Subcutaneous abdominal adipose tissue (tissue), 5 donors: ENCODE data around the gene EFNB3.

Experiments used
- H3K27ac ChIP-seq: one replicate; pipeline ENCODE4 v1.7.0; 2013; ENCODE audit warnings: low read depth, mild to moderate bottlenecking, inconsistent platforms, low read length, moderate library complexity
- H3K27me3 ChIP-seq, 5 donors: one replicate each; pipeline ENCODE4 v1.7.0; 2013; ENCODE audit warnings: low read length in 5 of 5, inconsistent platforms in 1 of 5; ENCODE audit not compliant: control insufficient read depth in 5 of 5, insufficient read depth in 4 of 5
- H3K36me3 ChIP-seq, 5 donors: one replicate each; pipeline ENCODE4 v1.7.0; 2013; ENCODE audit warnings: low read length in 5 of 5; ENCODE audit not compliant: control insufficient read depth in 5 of 5, insufficient read depth in 5 of 5
- H3K4me1 ChIP-seq, 5 donors: one replicate each; pipeline ENCODE4 v1.7.0; 2013; ENCODE audit warnings: low read length in 5 of 5, mild to moderate bottlenecking in 3 of 5, moderate library complexity in 1 of 5; ENCODE audit not compliant: control insufficient read depth in 5 of 5, insufficient read depth in 5 of 5
- H3K4me3 ChIP-seq, 5 donors: one replicate each; pipeline ENCODE4 v1.7.0; 2013; ENCODE audit warnings: low read length in 5 of 5, low read depth in 1 of 5
- H3K9ac ChIP-seq, 5 donors: one replicate each; pipeline ENCODE4 v1.7.0; 2013; ENCODE audit warnings: low read length in 5 of 5, mild to moderate bottlenecking in 4 of 5, moderate library complexity in 3 of 5
- H3K9me3 ChIP-seq, 5 donors: one replicate each; pipeline ENCODE4 v1.7.0; 2013; ENCODE audit warnings: low read length in 5 of 5; ENCODE audit not compliant: control insufficient read depth in 5 of 5
- donor health status: healthy.
- donor health status: healthy.
- donor health status: healthy.
- donor health status: healthy.
- donor health status: healthy.

Gene EFNB3

GRCh38 chr17:7742729-7743128, 37.7 kb downstream of the EFNB3 start:
- Histone ChIP-seq H3K9ac (no peak overlapping the region), H3K4me3 (no peak overlapping the region), H3K36me3 (no peaks in the 10 kb centered on the region), H3K27me3 (peaks cover 9 to 15% (median 9%) of the 10 kb centered on the region in 5 donors), H3K4me1 (peaks cover 0 to 21% (median 0%) of the 10 kb centered on the region in 5 donors), H3K27ac (no peak overlapping the region), H3K9me3 (no peaks in the 10 kb centered on the region)

GRCh38 chr17:7744416-7744815, 39.4 kb downstream of the EFNB3 start:
- peaks cover 0 to 21% (median 0%) of the 10 kb centered on the region in 5 donors for H3K4me1 ChIP-seq
- no peak overlapping the region for H3K9ac ChIP-seq
- peaks cover 9 to 14% (median 11%) of the 10 kb centered on the region in 5 donors for H3K27me3 ChIP-seq
- no peak overlapping the region for H3K4me3 ChIP-seq
- no peaks in the 10 kb centered on the region for H3K36me3 ChIP-seq
- H3K27ac ChIP-seq: no peak overlapping the region
- H3K9me3 ChIP-seq: no peaks in the 10 kb centered on the region

- no peak overlapping the region for H3K4me3 ChIP-seq
- H3K27ac ChIP-seq: no peak overlapping the region
- peaks cover 3 to 7% (median 4%) of the 10 kb centered on the region in 5 donors for H3K27me3 ChIP-seq
- H3K9ac ChIP-seq: no peak overlapping the region
- H3K4me1 ChIP-seq: peaks cover 0 to 9% (median 0%) of the 10 kb centered on the region in 5 donors
- no peaks in the 10 kb centered on the region for H3K36me3 ChIP-seq
- H3K9me3 ChIP-seq: peaks cover 0 to 4% (median 0%) of the 10 kb centered on the region in 5 donors
Measured at GRCh38 chr17:7745748-7746470, 40.9 kb downstream of the EFNB3 start.

- Histone ChIP-seq H3K27ac (no peak overlapping the region), H3K27me3 (peaks cover 2 to 7% (median 3%) of the 10 kb centered on the region in 5 donors), H3K9me3 (peaks cover 0 to 4% (median 0%) of the 10 kb centered on the region in 5 donors), H3K4me1 (peaks cover 0 to 9% (median 0%) of the 10 kb centered on the region in 5 donors), H3K4me3 (no peak overlapping the region), H3K36me3 (no peaks in the 10 kb centered on the region), H3K9ac (no peak overlapping the region)
Measured at GRCh38 chr17:7747635-7748071, 42.7 kb downstream of the EFNB3 start.

- Histone ChIP-seq H3K27me3 (peaks cover 0 to 7% (median 3%) of the 10 kb centered on the region in 5 donors), H3K9ac (no peak overlapping the region), H3K4me1 (peaks cover 0 to 9% (median 0%) of the 10 kb centered on the region in 5 donors), H3K9me3 (peaks cover 0 to 4% (median 0%) of the 10 kb centered on the region in 5 donors), H3K4me3 (no peak overlapping the region), H3K36me3 (no peaks in the 10 kb centered on the region), H3K27ac (no peak overlapping the region)
Measured at GRCh38 chr17:7748076-7748775, 43.2 kb downstream of the EFNB3 start.

GRCh38 chr17:7750321-7750821, 45.4 kb downstream of the EFNB3 start:
- H3K27ac ChIP-seq: no peak overlapping the region

GRCh38 chr17:7754656-7755055, 49.7 kb downstream of the EFNB3 start:
- Histone ChIP-seq H3K27ac (no peak overlapping the region), H3K9ac (no peak overlapping the region), H3K36me3 (no peaks in the 10 kb centered on the region), H3K27me3 (peaks cover 0 to 6% (median 4%) of the 10 kb centered on the region in 5 donors), H3K4me3 (no peak overlapping the region), H3K4me1 (no peaks in the 10 kb centered on the region), H3K9me3 (peaks cover 0 to 4% (median 0%) of the 10 kb centered on the region in 5 donors)

More at GRCh38 chr17:7750321-7750821, 45.4 kb downstream of the EFNB3 start:
- H3K36me3 ChIP-seq: no peaks in the 10 kb centered on the region
- peaks cover 0 to 13% (median 4%) of the 10 kb centered on the region in 5 donors for H3K27me3 ChIP-seq
- no peak overlapping the region for H3K9ac ChIP-seq
- H3K4me3 ChIP-seq: no peak overlapping the region
- peaks cover 0 to 8% (median 0%) of the 10 kb centered on the region in 5 donors for H3K4me1 ChIP-seq
- H3K9me3 ChIP-seq: peaks cover 0 to 4% (median 0%) of the 10 kb centered on the region in 5 donors

GRCh38 chr17:7755095-7755890, 50.3 kb downstream of the EFNB3 start:
- peaks cover 0 to 2% (median 0%) of the 10 kb centered on the region in 5 donors for H3K9me3 ChIP-seq
- H3K4me3 ChIP-seq: no peak overlapping the region
- no peak overlapping the region for H3K9ac ChIP-seq
- no peaks in the 10 kb centered on the region for H3K4me1 ChIP-seq
- no peaks in the 10 kb centered on the region for H3K36me3 ChIP-seq
- no peak overlapping the region for H3K27ac ChIP-seq
- H3K27me3 ChIP-seq: peaks cover 0 to 6% (median 4%) of the 10 kb centered on the region in 5 donors

GRCh38 chr17:7756968-7757367, 52.0 kb downstream of the EFNB3 start:
- no peaks in the 10 kb centered on the region for H3K4me1 ChIP-seq

More at GRCh38 chr17:7756968-7757367, 52.0 kb downstream of the EFNB3 start:
- Histone ChIP-seq H3K27ac (no peak overlapping the region), H3K4me3 (no peak overlapping the region), H3K36me3 (no peaks in the 10 kb centered on the region), H3K27me3 (peaks cover 0 to 6% (median 4%) of the 10 kb centered on the region in 5 donors), H3K9me3 (no peaks in the 10 kb centered on the region), H3K9ac (no peak overlapping the region)
